HG03571 (cell line): Measurements from ENCODE around the gene BUB1.
A peak's percentile ranks its signal among the peaks of the same experiment; 100 is the strongest.
"Not testable (repeated sequence)": the region's sequence is repeated elsewhere in the genome, so short reads cannot be mapped to it uniquely, and the experiment has no call there.

ENCODE experiments used
- ATAC-seq: cut with Tn5 transposase; IDR thresholded peaks from one replicate; pipeline ENCODE4 v1.9.1; 2021; ENCODE audit not compliant: unreplicated experiment

The BUB1 gene

GRCh38 chr2:110691612-110692258 lies 13.9 kb upstream of the BUB1 start:
- no peak for ATAC-seq

- no peak for ATAC-seq
Observed at GRCh38 chr2:110690083-110690965, 12.5 kb upstream of the BUB1 start.

GRCh38 chr2:110688594-110689091 lies 10.8 kb upstream of the BUB1 start:
- no peak for ATAC-seq

GRCh38 chr2:110687775-110688484 lies 10.1 kb upstream of the BUB1 start:
- ATAC-seq = not testable (repeated sequence)

- no peak for ATAC-seq
Observed at GRCh38 chr2:110682872-110683271, 5.0 kb upstream of the BUB1 start.

- ATAC-seq = no peak
Observed at GRCh38 chr2:110682267-110682666, 4.4 kb upstream of the BUB1 start.

GRCh38 chr2:110680709-110681108 lies 2.8 kb upstream of the BUB1 start:
- ATAC-seq = no peak

- ATAC-seq = no peak
Observed at GRCh38 chr2:110679865-110680264, 2.0 kb upstream of the BUB1 start.

- no peak for ATAC-seq
Observed at GRCh38 chr2:110679337-110679707, 1.5 kb upstream of the BUB1 start.

GRCh38 chr2:110678457-110679336 lies 834 bp upstream of the BUB1 start:
- ATAC-seq = no peak

GRCh38 chr2:110677080-110677479 lies 783 bp downstream of the BUB1 start:
- no peak for ATAC-seq

- no peak for ATAC-seq
Observed at GRCh38 chr2:110675679-110676078, 2.2 kb downstream of the BUB1 start.

- ATAC-seq = peak; percentile 81
Observed at GRCh38 chr2:110674620-110675555, 3.0 kb downstream of the BUB1 start.

GRCh38 chr2:110673201-110673600 lies 4.7 kb downstream of the BUB1 start:
- no peak for ATAC-seq

GRCh38 chr2:110670826-110671225 lies 7.0 kb downstream of the BUB1 start:
- ATAC-seq = no peak

GRCh38 chr2:110669079-110669478 lies 8.8 kb downstream of the BUB1 start:
- ATAC-seq = no peak

- no peak for ATAC-seq
Observed at GRCh38 chr2:110667071-110667470, 10.8 kb downstream of the BUB1 start.

GRCh38 chr2:110664135-110664534 lies 13.7 kb downstream of the BUB1 start:
- no peak for ATAC-seq

GRCh38 chr2:110662560-110662959 lies 15.3 kb downstream of the BUB1 start:
- ATAC-seq = no peak

GRCh38 chr2:110660558-110660957 lies 17.3 kb downstream of the BUB1 start:
- no peak for ATAC-seq
